Measurements from ENCODE around the gene SORD. TPM values are rescaled to one million over a fixed set of nuclear protein-coding genes. Genes with fewer than 3 reads are reported as not detected.
"Not testable (repeated sequence)": the region's sequence is repeated elsewhere in the genome, so short reads cannot be mapped to it uniquely, and the experiment has no call there.

The SORD gene
- polyA plus RNA-seq, 2 donors: 6.4 to 18.3 TPM

GRCh38 chr15:44997632-44998031, 25.4 kb upstream of the SORD start:
- WGBS, 2 donors: 60 to 65% methylated on average over 3 of the region's 3 CpGs
- not testable (repeated sequence) for H3K27ac ChIP-seq (ENCODE audit: low read depth in 2 of 2, low read length in 1 of 2); H3K27me3 ChIP-seq (ENCODE audit: control insufficient read depth in 1 of 2, insufficient read depth in 2 of 2, low read length in 2 of 2); H3K4me1 ChIP-seq (ENCODE audit: control insufficient read depth in 2 of 2, insufficient read depth in 2 of 2, low read length in 1 of 2); H3K4me3 ChIP-seq (ENCODE audit: low read depth in 1 of 2, low read length in 2 of 2); H3K36me3 ChIP-seq (ENCODE audit: control insufficient read depth in 2 of 2, insufficient read depth in 2 of 2, low read length in 1 of 2); H3K9me3 ChIP-seq (ENCODE audit: control insufficient read depth in 2 of 2, insufficient read depth in 1 of 2, low read depth in 1 of 2, low read length in 1 of 2)

GRCh38 chr15:44999105-44999504, 23.9 kb upstream of the SORD start:
- Histone ChIP-seq H3K27me3 (ENCODE audit: control insufficient read depth in 1 of 2, insufficient read depth in 2 of 2, low read length in 2 of 2) (no peaks in the 10 kb centered on the region), H3K27ac (ENCODE audit: low read depth in 2 of 2, low read length in 1 of 2) (no peak overlapping the region)
- 84 to 87% methylated on average over 2 of the region's 2 CpGs for WGBS, 2 donors

GRCh38 chr15:45001180-45001579, 21.8 kb upstream of the SORD start:
- H3K27ac ChIP-seq (ENCODE audit: low read depth in 2 of 2, low read length in 1 of 2); H3K9me3 ChIP-seq (ENCODE audit: control insufficient read depth in 2 of 2, insufficient read depth in 1 of 2, low read depth in 1 of 2, low read length in 1 of 2); H3K4me3 ChIP-seq (ENCODE audit: low read depth in 1 of 2, low read length in 2 of 2); H3K36me3 ChIP-seq (ENCODE audit: control insufficient read depth in 2 of 2, insufficient read depth in 2 of 2, low read length in 1 of 2); H3K4me1 ChIP-seq (ENCODE audit: control insufficient read depth in 2 of 2, insufficient read depth in 2 of 2, low read length in 1 of 2); H3K27me3 ChIP-seq (ENCODE audit: control insufficient read depth in 1 of 2, insufficient read depth in 2 of 2, low read length in 2 of 2): not testable (repeated sequence)
- 47 to 48% methylated on average over 1 of the region's 1 CpG for WGBS, 2 donors

More at GRCh38 chr15:44999105-44999504, 23.9 kb upstream of the SORD start:
- Histone ChIP-seq H3K9me3 (ENCODE audit: control insufficient read depth in 2 of 2, insufficient read depth in 1 of 2, low read depth in 1 of 2, low read length in 1 of 2) (no peaks in the 10 kb centered on the region), H3K36me3 (ENCODE audit: control insufficient read depth in 2 of 2, insufficient read depth in 2 of 2, low read length in 1 of 2) (no peaks in the 10 kb centered on the region), H3K4me1 (ENCODE audit: control insufficient read depth in 2 of 2, insufficient read depth in 2 of 2, low read length in 1 of 2) (peaks cover 0 to 2% of the 10 kb centered on the region in 2 donors), H3K4me3 (ENCODE audit: low read depth in 1 of 2, low read length in 2 of 2) (no peak overlapping the region)

- H3K27ac ChIP-seq (ENCODE audit: low read depth in 2 of 2, low read length in 1 of 2); H3K4me1 ChIP-seq (ENCODE audit: control insufficient read depth in 2 of 2, insufficient read depth in 2 of 2, low read length in 1 of 2); H3K9me3 ChIP-seq (ENCODE audit: control insufficient read depth in 2 of 2, insufficient read depth in 1 of 2, low read depth in 1 of 2, low read length in 1 of 2); H3K4me3 ChIP-seq (ENCODE audit: low read depth in 1 of 2, low read length in 2 of 2); H3K27me3 ChIP-seq (ENCODE audit: control insufficient read depth in 1 of 2, insufficient read depth in 2 of 2, low read length in 2 of 2); H3K36me3 ChIP-seq (ENCODE audit: control insufficient read depth in 2 of 2, insufficient read depth in 2 of 2, low read length in 1 of 2): not testable (repeated sequence)
- 50 to 54% methylated on average over 2 of the region's 2 CpGs for WGBS, 2 donors
These were observed 19.1 kb upstream of the SORD start for GRCh38 chr15:45003731-45004410.

GRCh38 chr15:45004590-45005175, 18.3 kb upstream of the SORD start:
- not testable (repeated sequence) for H3K27ac ChIP-seq (ENCODE audit: low read depth in 2 of 2, low read length in 1 of 2); H3K27me3 ChIP-seq (ENCODE audit: control insufficient read depth in 1 of 2, insufficient read depth in 2 of 2, low read length in 2 of 2); H3K4me3 ChIP-seq (ENCODE audit: low read depth in 1 of 2, low read length in 2 of 2); H3K9me3 ChIP-seq (ENCODE audit: control insufficient read depth in 2 of 2, insufficient read depth in 1 of 2, low read depth in 1 of 2, low read length in 1 of 2); H3K4me1 ChIP-seq (ENCODE audit: control insufficient read depth in 2 of 2, insufficient read depth in 2 of 2, low read length in 1 of 2); H3K36me3 ChIP-seq (ENCODE audit: control insufficient read depth in 2 of 2, insufficient read depth in 2 of 2, low read length in 1 of 2)
- 71 to 75% methylated on average over 5 of the region's 5 CpGs for WGBS, 2 donors

- WGBS, 2 donors: 73 to 79% methylated on average over 2 of the region's 2 CpGs
- no peaks in the 10 kb centered on the region for H3K27me3 ChIP-seq (ENCODE audit: control insufficient read depth in 1 of 2, insufficient read depth in 2 of 2, low read length in 2 of 2)
These were observed 13.9 kb upstream of the SORD start for GRCh38 chr15:45009046-45009445.

GRCh38 chr15:45015114-45015513, 7.9 kb upstream of the SORD start:
- 74 to 83% methylated on average over 1 of the region's 1 CpG for WGBS, 2 donors
- H3K27me3 ChIP-seq (ENCODE audit: control insufficient read depth in 1 of 2, insufficient read depth in 2 of 2, low read length in 2 of 2); H3K4me3 ChIP-seq (ENCODE audit: low read depth in 1 of 2, low read length in 2 of 2); H3K27ac ChIP-seq (ENCODE audit: low read depth in 2 of 2, low read length in 1 of 2); H3K36me3 ChIP-seq (ENCODE audit: control insufficient read depth in 2 of 2, insufficient read depth in 2 of 2, low read length in 1 of 2); H3K4me1 ChIP-seq (ENCODE audit: control insufficient read depth in 2 of 2, insufficient read depth in 2 of 2, low read length in 1 of 2); H3K9me3 ChIP-seq (ENCODE audit: control insufficient read depth in 2 of 2, insufficient read depth in 1 of 2, low read depth in 1 of 2, low read length in 1 of 2): not testable (repeated sequence)

More at GRCh38 chr15:45009046-45009445, 13.9 kb upstream of the SORD start:
- Histone ChIP-seq H3K4me3 (ENCODE audit: low read depth in 1 of 2, low read length in 2 of 2) (no peak overlapping the region), H3K27ac (ENCODE audit: low read depth in 2 of 2, low read length in 1 of 2) (no peak overlapping the region), H3K9me3 (ENCODE audit: control insufficient read depth in 2 of 2, insufficient read depth in 1 of 2, low read depth in 1 of 2, low read length in 1 of 2) (no peaks in the 10 kb centered on the region), H3K4me1 (ENCODE audit: control insufficient read depth in 2 of 2, insufficient read depth in 2 of 2, low read length in 1 of 2) (no peaks in the 10 kb centered on the region), H3K36me3 (ENCODE audit: control insufficient read depth in 2 of 2, insufficient read depth in 2 of 2, low read length in 1 of 2) (no peaks in the 10 kb centered on the region)

GRCh38 chr15:45020222-45020900, 2.6 kb upstream of the SORD start:
- H3K27me3 ChIP-seq (ENCODE audit: control insufficient read depth in 1 of 2, insufficient read depth in 2 of 2, low read length in 2 of 2); H3K36me3 ChIP-seq (ENCODE audit: control insufficient read depth in 2 of 2, insufficient read depth in 2 of 2, low read length in 1 of 2); H3K9me3 ChIP-seq (ENCODE audit: control insufficient read depth in 2 of 2, insufficient read depth in 1 of 2, low read depth in 1 of 2, low read length in 1 of 2); H3K4me1 ChIP-seq (ENCODE audit: control insufficient read depth in 2 of 2, insufficient read depth in 2 of 2, low read length in 1 of 2); H3K4me3 ChIP-seq (ENCODE audit: low read depth in 1 of 2, low read length in 2 of 2); H3K27ac ChIP-seq (ENCODE audit: low read depth in 2 of 2, low read length in 1 of 2): not testable (repeated sequence)
- 75 to 82% methylated on average over 9 of the region's 9 CpGs for WGBS, 2 donors

- H3K4me3 ChIP-seq (ENCODE audit: low read depth in 1 of 2, low read length in 2 of 2); H3K27me3 ChIP-seq (ENCODE audit: control insufficient read depth in 1 of 2, insufficient read depth in 2 of 2, low read length in 2 of 2); H3K4me1 ChIP-seq (ENCODE audit: control insufficient read depth in 2 of 2, insufficient read depth in 2 of 2, low read length in 1 of 2); H3K36me3 ChIP-seq (ENCODE audit: control insufficient read depth in 2 of 2, insufficient read depth in 2 of 2, low read length in 1 of 2); H3K9me3 ChIP-seq (ENCODE audit: control insufficient read depth in 2 of 2, insufficient read depth in 1 of 2, low read depth in 1 of 2, low read length in 1 of 2): not testable (repeated sequence)
- WGBS, 2 donors: 92 to 94% methylated on average over 9 of the region's 9 CpGs
- peak overlapping the region in 1 of 2 donors; percentile 21 for H3K27ac ChIP-seq (ENCODE audit: low read depth in 2 of 2, low read length in 1 of 2)
These were observed 2.1 kb upstream of the SORD start for GRCh38 chr15:45020901-45021259.

- Histone ChIP-seq H3K4me1 (ENCODE audit: control insufficient read depth in 2 of 2, insufficient read depth in 2 of 2, low read length in 1 of 2) (peaks cover 4 to 7% of the 10 kb centered on the region in 2 donors), H3K4me3 (ENCODE audit: low read depth in 1 of 2, low read length in 2 of 2) (no peak overlapping the region), H3K36me3 (ENCODE audit: control insufficient read depth in 2 of 2, insufficient read depth in 2 of 2, low read length in 1 of 2) (no peaks in the 10 kb centered on the region), H3K9me3 (ENCODE audit: control insufficient read depth in 2 of 2, insufficient read depth in 1 of 2, low read depth in 1 of 2, low read length in 1 of 2) (no peaks in the 10 kb centered on the region), H3K27ac (ENCODE audit: low read depth in 2 of 2, low read length in 1 of 2) (peak overlapping the region; percentile 45 to 73), H3K27me3 (ENCODE audit: control insufficient read depth in 1 of 2, insufficient read depth in 2 of 2, low read length in 2 of 2) (no peaks in the 10 kb centered on the region)
- WGBS, 2 donors: 58 to 70% methylated on average over 6 of the region's 6 CpGs
These were observed 1.6 kb upstream of the SORD start for GRCh38 chr15:45021348-45021747.

Data from esophagus (tissue), 2 donors.